SK-N-SH (cell line): Measurements from ENCODE around the gene BBS9. TPM values are rescaled to one million over a fixed set of nuclear protein-coding genes. Genes with fewer than 3 reads are reported as not detected.

Experiments
- CTCF ChIA-PET: fragments of 300-600, 350-600 bp; formaldehyde crosslinking; extraction: SDS; loops from one replicate; lab custom pipeline; 2021; lab: Yijun Ruan, JAX
- POLR2A ChIA-PET: fragments of 350-600 bp; sonication (Branson Sonifier 250); formaldehyde crosslinking; extraction: SDS; loops from one replicate; lab custom pipeline; 2020; ENCODE audit warnings: antibody characterized with exemption, inconsistent platforms; lab: Yijun Ruan, JAX
- DNase-seq: peaks from one replicate; pipeline ENCODE4 v3.0.0; 2012
- H2AFZ ChIP-seq: fragments of 200-600 bp; sonication (generic); 2 replicates; pipeline ENCODE4 v1.8.1; 2016; ENCODE audit warnings: antibody characterized with exemption, mild to moderate bottlenecking, low read depth
- H3F3A ChIP-seq: fragments of 200-600 bp; sonication (generic); replicated peaks from 2 replicates; pipeline ENCODE3; 2016; ENCODE audit warnings: antibody characterized with exemption, mild to moderate bottlenecking; ENCODE audit not compliant: insufficient read depth
- H3K27ac ChIP-seq, 2 experiments: fragments of 200-500 bp in 1 of 2; fragments of 200-600 bp in 1 of 2; sonication (Bioruptor generic) in 1 of 2; sonication (generic), shearing (Covaris generic) in 1 of 2; 2 replicates each; pipeline versions ENCODE4 v1.5.1 to v1.6.1; 2014 to 2016; ENCODE audit warnings: low read depth in 2 of 2, inconsistent platforms in 1 of 2, low read length in 1 of 2, mild to moderate bottlenecking in 1 of 2, mixed read lengths in 1 of 2
- H3K27me3 ChIP-seq: fragments of 200-600 bp; sonication (generic), shearing (Covaris generic); 2 replicates; pipeline ENCODE4 v1.6.1; 2016; ENCODE audit warnings: mixed run types; ENCODE audit not compliant: insufficient read depth
- H3K36me3 ChIP-seq, 2 experiments: fragments of 200-500 bp in 1 of 2; fragments of 200-600 bp in 1 of 2; sonication (Bioruptor generic) in 1 of 2; sonication (generic) in 1 of 2; replicated peaks in 1 of 2; 2 replicates each; pipeline versions ENCODE3 to v1.5.1; 2014 to 2016; ENCODE audit warnings: low read length in 1 of 2, mild to moderate bottlenecking in 1 of 2; ENCODE audit not compliant: insufficient read depth in 2 of 2, control insufficient read depth in 1 of 2
- H3K4me1 ChIP-seq, 2 experiments: fragments of 200-500 bp in 1 of 2; fragments of 200-600 bp in 1 of 2; sonication (Bioruptor generic) in 1 of 2; sonication (generic), shearing (Covaris generic) in 1 of 2; 2 replicates each; pipeline versions ENCODE4 v1.5.1 to v1.6.1; 2014 to 2016; ENCODE audit warnings: low read depth in 1 of 2, low read length in 1 of 2, mixed run types in 1 of 2; ENCODE audit not compliant: insufficient read depth in 2 of 2, control insufficient read depth in 1 of 2
- H3K4me2 ChIP-seq: fragments of 200-600 bp; sonication (generic), shearing (Covaris generic); 2 replicates; pipeline ENCODE4 v1.6.1; 2017; ENCODE audit warnings: mixed run types
- H3K4me3 ChIP-seq, 2 experiments: fragments of 200-500 bp in 1 of 2; fragments of 200-600 bp in 1 of 2; sonication (Bioruptor generic) in 1 of 2; sonication (generic), shearing (Covaris generic) in 1 of 2; 2 replicates each; pipeline versions ENCODE4 v1.5.1 to v1.8.1; 2014 to 2016; ENCODE audit warnings: low read depth in 2 of 2, inconsistent platforms in 1 of 2, low read length in 1 of 2, mild to moderate bottlenecking in 1 of 2, mixed read lengths in 1 of 2, moderate library complexity in 1 of 2
- H3K79me2 ChIP-seq: fragments of 200-600 bp; sonication (generic); 2 replicates; pipeline ENCODE4 v1.8.1; 2017; ENCODE audit warnings: mild to moderate bottlenecking; ENCODE audit not compliant: insufficient read depth
- H3K9ac ChIP-seq: fragments of 200-600 bp; sonication (generic); 2 replicates; pipeline ENCODE4 v1.6.1; 2017; ENCODE audit warnings: mixed run types
- H3K9me2 ChIP-seq: fragments of 200-600 bp; sonication (generic); 2 replicates; pipeline ENCODE4 v1.6.1; 2017; ENCODE audit warnings: mixed run types
- H3K9me3 ChIP-seq: fragments of 200-600 bp; sonication (generic); 2 replicates; pipeline ENCODE4 v1.6.1; 2017; ENCODE audit warnings: mixed run types, mild to moderate bottlenecking, moderate library complexity
- H4K20me1 ChIP-seq: fragments of 200-600 bp; sonication (generic); 2 replicates; pipeline ENCODE4 v1.6.1; 2017; ENCODE audit warnings: mild to moderate bottlenecking, mixed run types; ENCODE audit not compliant: insufficient read depth
- CHD2 ChIP-seq: fragments of 150-350 bp; IDR thresholded peaks from 2 replicates; pipeline ENCODE4 v1.6.1; 2018; ENCODE audit warnings: low read length; ENCODE audit not compliant: partially characterized antibody
- ELF1 ChIP-seq: IDR thresholded peaks from 2 replicates; pipeline ENCODE4 v1.4.0; 2012
- EP300 ChIP-seq, 2 experiments: IDR thresholded peaks; 2 replicates each; pipeline versions ENCODE4 v1.4.0 to v1.6.1; 2012; ENCODE audit warnings: borderline replicate concordance in 1 of 2, low read depth in 1 of 2, low read length in 1 of 2
- EZH2phosphoT487 ChIP-seq: fragments of 200-600 bp; sonication (generic); IDR thresholded peaks from 2 replicates; pipeline ENCODE4 v1.6.1; 2017; ENCODE audit warnings: low read depth, mixed run types, mild to moderate bottlenecking, antibody characterized with exemption, moderate library complexity, borderline replicate concordance
- FOSL2 ChIP-seq: IDR thresholded peaks from 2 replicates; pipeline ENCODE4 v1.4.0; 2012; ENCODE audit warnings: low read depth, mild to moderate bottlenecking, moderate library complexity, borderline replicate concordance
- FOXM1 ChIP-seq: IDR thresholded peaks from 2 replicates; pipeline ENCODE4 v1.4.0; 2012; ENCODE audit warnings: low read depth, mild to moderate bottlenecking
- GATA2 ChIP-seq: sonication (generic); formaldehyde crosslinking; IDR thresholded peaks from 2 replicates; pipeline ENCODE4 v1.5.0; 2020; ENCODE audit warnings: mild to moderate bottlenecking, missing genetic modification reagents
- NFIC ChIP-seq: IDR thresholded peaks from 2 replicates; pipeline ENCODE4 v1.4.0; 2012; ENCODE audit warnings: borderline replicate concordance
- POLR2AphosphoS5 ChIP-seq: IDR thresholded peaks from 2 replicates; pipeline ENCODE4 v1.6.1; 2012; ENCODE audit warnings: low read depth, low read length
- RCOR1 ChIP-seq: fragments of 150-350 bp; IDR thresholded peaks from 2 replicates; pipeline ENCODE4 v1.6.1; 2017; ENCODE audit warnings: antibody characterized with exemption, low read length
- RXRA ChIP-seq: IDR thresholded peaks from 2 replicates; pipeline ENCODE4 v1.4.0; 2012; ENCODE audit warnings: low read depth, mild to moderate bottlenecking, borderline replicate concordance
- SIN3A ChIP-seq: IDR thresholded peaks from 2 replicates; pipeline ENCODE4 v1.6.1; 2012; ENCODE audit warnings: low read depth, mild to moderate bottlenecking, low read length, moderate library complexity, borderline replicate concordance
- TAF1 ChIP-seq: IDR thresholded peaks from 2 replicates; pipeline ENCODE4 v1.6.1; 2012; ENCODE audit warnings: low read depth, mild to moderate bottlenecking, low read length, moderate library complexity, borderline replicate concordance
- TCF12 ChIP-seq: IDR thresholded peaks from 2 replicates; pipeline ENCODE4 v1.4.0; 2012
- YY1 ChIP-seq: IDR thresholded peaks from 2 replicates; pipeline ENCODE4 v1.4.0; 2012; ENCODE audit warnings: low read depth, mild to moderate bottlenecking
- WGBS: methylation state at CpG from one replicate; pipeline ENCODE4 v1.1.6; 2017; ENCODE audit warnings: low lambda C conversion rate; 5-methylcytosine and 5-hydroxymethylcytosine counted together
- polyA plus RNA-seq, 3 experiments: library from polyadenylated mRNA; depleted of rRNA; stranded (reverse); fragments of >200 nt; gene quantifications; 2 replicates each; pipeline ENCODE4 v1.2.3, GENCODE V29; 2012
- TF ChIP-seq, protein P1 (sequence below): IDR thresholded peaks from 2 replicates; pipeline ENCODE4; 2012
- TF ChIP-seq, protein P2 (sequence below): fragments of 200-600 bp; sonication (generic); IDR thresholded peaks from 2 replicates; pipeline ENCODE4 v1.6.1; 2017; ENCODE audit warnings: antibody characterized with exemption, mild to moderate bottlenecking, moderate library complexity
- TF ChIP-seq, protein P3 (sequence below): IDR thresholded peaks from 2 replicates; pipeline ENCODE4 v1.6.1; 2012; ENCODE audit warnings: mild to moderate bottlenecking, low read depth, low read length, moderate library complexity
- TF ChIP-seq, protein P4 (sequence below): fragments of 150-350 bp; IDR thresholded peaks from 2 replicates; pipeline ENCODE4 v1.6.1; 2016; ENCODE audit warnings: mild to moderate bottlenecking, low read depth, low read length

Gene BBS9
- polyA plus RNA-seq, 1 of the 3 experiments (the other 2 are of a cell fraction), result 7.5 TPM

DNA sequence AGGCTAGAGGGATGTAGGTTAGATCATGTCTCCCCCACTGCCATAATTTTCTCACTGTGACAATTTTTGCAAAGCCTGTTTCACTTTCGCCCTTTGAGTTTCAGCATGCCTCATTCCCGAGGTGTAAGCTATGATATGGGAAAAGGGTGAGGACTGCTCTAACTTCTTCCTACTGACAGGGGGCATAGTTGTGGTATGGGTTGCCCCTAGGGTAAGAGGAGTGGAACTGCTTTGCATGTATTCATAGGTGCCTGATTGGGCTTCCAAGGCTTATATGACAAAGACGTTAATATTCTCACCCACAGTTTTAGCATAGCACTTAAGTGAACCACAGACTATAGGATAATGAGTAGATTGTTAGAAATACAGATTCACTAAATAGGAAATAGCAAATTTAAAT is 148.7 kb downstream of the BBS9 start (continued):
- no peak for TF ChIP-seq GATA2

DNA sequence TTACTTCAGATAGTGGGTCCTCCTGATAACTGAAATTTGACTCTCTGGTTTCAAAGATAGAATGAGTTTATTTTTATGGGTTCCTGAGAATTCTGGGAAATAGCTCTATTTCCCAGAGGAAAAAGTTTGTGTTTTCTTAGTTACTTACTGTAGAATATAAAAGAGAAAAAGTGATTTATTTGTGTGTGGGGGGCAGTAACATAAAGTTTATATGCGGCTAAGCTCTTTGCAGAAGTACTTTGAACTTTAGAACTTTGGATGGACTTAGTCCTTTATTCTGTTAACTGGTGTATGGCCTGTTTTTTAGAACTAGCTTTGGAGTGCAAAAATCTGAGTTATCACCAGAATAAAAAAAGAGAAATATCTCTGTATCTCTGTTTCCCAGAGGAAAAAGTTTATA is 157.1 kb downstream of the BBS9 start:
- Histone ChIP-seq H3K4me2 (no peak overlapping the region), H3K27me3 (no peaks in the 10 kb centered on the region), H3K27ac (no peak overlapping the region), H3K79me2 (no peaks in the 10 kb centered on the region), H3F3A (no peaks in the 10 kb centered on the region), H3K9ac (no peak overlapping the region), H3K9me3 (peaks cover 16% of the 10 kb centered on the region; the same call in 1 of the 2 replicates), H3K36me3 (peaks cover 5 to 28% of the 10 kb centered on the region in 2 experiments), H2AFZ (no peak overlapping the region), H3K4me3 (no peak overlapping the region), H3K4me1 (no peaks in the 10 kb centered on the region)
- DNase-seq, result no peak
- CTCF ChIA-PET, result interaction anchor here (1.3 to 1.7 kb wide), 2 partner anchors 44 to 472 kb away, joined by 4 to 7 read pairs; no protein-coding TSS in a partner anchor
- POLR2A ChIA-PET, result no interaction called here
- no peak for TF ChIP-seq EP300 (IDR thresholded peaks at IDR 0.05; ENCODE audit: borderline replicate concordance in 1 of 2, low read depth in 1 of 2, low read length in 1 of 2)
- no peak for TF ChIP-seq CHD2
- no peak for TF ChIP-seq TAF1
- TF ChIP-seq RCOR1, result no peak
- no peak for TF ChIP-seq GATA2
- TF ChIP-seq, protein P1, sequence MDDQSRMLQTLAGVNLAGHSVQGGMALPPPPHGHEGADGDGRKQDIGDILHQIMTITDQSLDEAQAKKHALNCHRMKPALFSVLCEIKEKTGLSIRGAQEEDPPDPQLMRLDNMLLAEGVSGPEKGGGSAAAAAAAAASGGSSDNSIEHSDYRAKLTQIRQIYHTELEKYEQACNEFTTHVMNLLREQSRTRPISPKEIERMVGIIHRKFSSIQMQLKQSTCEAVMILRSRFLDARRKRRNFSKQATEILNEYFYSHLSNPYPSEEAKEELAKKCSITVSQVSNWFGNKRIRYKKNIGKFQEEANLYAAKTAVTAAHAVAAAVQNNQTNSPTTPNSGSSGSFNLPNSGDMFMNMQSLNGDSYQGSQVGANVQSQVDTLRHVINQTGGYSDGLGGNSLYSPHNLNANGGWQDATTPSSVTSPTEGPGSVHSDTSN, result no peak
- no peak for TF ChIP-seq NFIC
- no peak for TF ChIP-seq EZH2phosphoT487
- TF ChIP-seq RXRA, result no peak
- no peak for TF ChIP-seq YY1
- no peak for TF ChIP-seq FOSL2
- TF ChIP-seq, protein P2, sequence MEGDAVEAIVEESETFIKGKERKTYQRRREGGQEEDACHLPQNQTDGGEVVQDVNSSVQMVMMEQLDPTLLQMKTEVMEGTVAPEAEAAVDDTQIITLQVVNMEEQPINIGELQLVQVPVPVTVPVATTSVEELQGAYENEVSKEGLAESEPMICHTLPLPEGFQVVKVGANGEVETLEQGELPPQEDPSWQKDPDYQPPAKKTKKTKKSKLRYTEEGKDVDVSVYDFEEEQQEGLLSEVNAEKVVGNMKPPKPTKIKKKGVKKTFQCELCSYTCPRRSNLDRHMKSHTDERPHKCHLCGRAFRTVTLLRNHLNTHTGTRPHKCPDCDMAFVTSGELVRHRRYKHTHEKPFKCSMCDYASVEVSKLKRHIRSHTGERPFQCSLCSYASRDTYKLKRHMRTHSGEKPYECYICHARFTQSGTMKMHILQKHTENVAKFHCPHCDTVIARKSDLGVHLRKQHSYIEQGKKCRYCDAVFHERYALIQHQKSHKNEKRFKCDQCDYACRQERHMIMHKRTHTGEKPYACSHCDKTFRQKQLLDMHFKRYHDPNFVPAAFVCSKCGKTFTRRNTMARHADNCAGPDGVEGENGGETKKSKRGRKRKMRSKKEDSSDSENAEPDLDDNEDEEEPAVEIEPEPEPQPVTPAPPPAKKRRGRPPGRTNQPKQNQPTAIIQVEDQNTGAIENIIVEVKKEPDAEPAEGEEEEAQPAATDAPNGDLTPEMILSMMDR, result no peak
- TF ChIP-seq FOXM1, result no peak
- TF ChIP-seq, protein P3, sequence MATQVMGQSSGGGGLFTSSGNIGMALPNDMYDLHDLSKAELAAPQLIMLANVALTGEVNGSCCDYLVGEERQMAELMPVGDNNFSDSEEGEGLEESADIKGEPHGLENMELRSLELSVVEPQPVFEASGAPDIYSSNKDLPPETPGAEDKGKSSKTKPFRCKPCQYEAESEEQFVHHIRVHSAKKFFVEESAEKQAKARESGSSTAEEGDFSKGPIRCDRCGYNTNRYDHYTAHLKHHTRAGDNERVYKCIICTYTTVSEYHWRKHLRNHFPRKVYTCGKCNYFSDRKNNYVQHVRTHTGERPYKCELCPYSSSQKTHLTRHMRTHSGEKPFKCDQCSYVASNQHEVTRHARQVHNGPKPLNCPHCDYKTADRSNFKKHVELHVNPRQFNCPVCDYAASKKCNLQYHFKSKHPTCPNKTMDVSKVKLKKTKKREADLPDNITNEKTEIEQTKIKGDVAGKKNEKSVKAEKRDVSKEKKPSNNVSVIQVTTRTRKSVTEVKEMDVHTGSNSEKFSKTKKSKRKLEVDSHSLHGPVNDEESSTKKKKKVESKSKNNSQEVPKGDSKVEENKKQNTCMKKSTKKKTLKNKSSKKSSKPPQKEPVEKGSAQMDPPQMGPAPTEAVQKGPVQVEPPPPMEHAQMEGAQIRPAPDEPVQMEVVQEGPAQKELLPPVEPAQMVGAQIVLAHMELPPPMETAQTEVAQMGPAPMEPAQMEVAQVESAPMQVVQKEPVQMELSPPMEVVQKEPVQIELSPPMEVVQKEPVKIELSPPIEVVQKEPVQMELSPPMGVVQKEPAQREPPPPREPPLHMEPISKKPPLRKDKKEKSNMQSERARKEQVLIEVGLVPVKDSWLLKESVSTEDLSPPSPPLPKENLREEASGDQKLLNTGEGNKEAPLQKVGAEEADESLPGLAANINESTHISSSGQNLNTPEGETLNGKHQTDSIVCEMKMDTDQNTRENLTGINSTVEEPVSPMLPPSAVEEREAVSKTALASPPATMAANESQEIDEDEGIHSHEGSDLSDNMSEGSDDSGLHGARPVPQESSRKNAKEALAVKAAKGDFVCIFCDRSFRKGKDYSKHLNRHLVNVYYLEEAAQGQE, result no peak
- TF ChIP-seq, protein P4, sequence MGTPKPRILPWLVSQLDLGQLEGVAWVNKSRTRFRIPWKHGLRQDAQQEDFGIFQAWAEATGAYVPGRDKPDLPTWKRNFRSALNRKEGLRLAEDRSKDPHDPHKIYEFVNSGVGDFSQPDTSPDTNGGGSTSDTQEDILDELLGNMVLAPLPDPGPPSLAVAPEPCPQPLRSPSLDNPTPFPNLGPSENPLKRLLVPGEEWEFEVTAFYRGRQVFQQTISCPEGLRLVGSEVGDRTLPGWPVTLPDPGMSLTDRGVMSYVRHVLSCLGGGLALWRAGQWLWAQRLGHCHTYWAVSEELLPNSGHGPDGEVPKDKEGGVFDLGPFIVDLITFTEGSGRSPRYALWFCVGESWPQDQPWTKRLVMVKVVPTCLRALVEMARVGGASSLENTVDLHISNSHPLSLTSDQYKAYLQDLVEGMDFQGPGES, result no peak
- no peak for TF ChIP-seq ELF1
- TF ChIP-seq SIN3A, result no peak
- TF ChIP-seq TCF12, result no peak
- no peak for TF ChIP-seq POLR2AphosphoS5
- TF ChIP-seq, all 33 proteins: peak for 0
- no peaks in the 10 kb centered on the region for H4K20me1 ChIP-seq
- no peaks in the 10 kb centered on the region for H3K9me2 ChIP-seq
- 82% methylated on average over 1 of the region's 1 CpG for WGBS
